Activated T-helper 1 cell treated with anti-CD3 and anti-CD28 coated beads, Interleukin-2, amount 50 U/mL, for 16 hours (primary cell): ENCODE measurements around the gene GAS6.
"Not testable (repeated sequence)": the region's sequence is repeated elsewhere in the genome, so short reads cannot be mapped to it uniquely, and the experiment has no call there.

Experiments
- DNase-seq, 2 donors: peaks; one replicate each; pipeline ENCODE4 v3.0.0-alpha.2; 2020; ENCODE audit warnings: low read depth in 1 of 2, low spot score in 1 of 2

The GAS6 gene

DNA sequence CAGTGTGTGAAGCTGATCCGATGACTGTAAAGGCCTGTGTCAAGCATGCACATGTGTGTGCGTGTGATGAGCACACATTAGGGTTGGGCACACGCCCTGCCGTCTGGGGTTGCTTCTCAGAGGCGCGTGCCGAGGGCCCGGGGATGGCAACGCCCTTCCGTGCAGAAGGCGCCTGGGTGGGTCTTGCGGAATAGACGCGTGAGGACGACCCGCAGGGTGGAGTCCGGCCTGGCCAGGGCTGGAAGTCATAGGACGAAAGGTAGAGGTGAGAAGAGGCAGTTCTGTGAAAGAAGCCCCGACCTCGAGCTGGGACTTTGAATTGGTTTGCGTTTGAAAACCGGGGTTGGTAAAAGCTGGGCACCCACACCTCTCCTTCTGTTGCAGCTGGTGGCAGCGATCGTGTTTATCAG, 69.1 kb downstream of the GAS6 start:
- DNase-seq, result no peak

DNA sequence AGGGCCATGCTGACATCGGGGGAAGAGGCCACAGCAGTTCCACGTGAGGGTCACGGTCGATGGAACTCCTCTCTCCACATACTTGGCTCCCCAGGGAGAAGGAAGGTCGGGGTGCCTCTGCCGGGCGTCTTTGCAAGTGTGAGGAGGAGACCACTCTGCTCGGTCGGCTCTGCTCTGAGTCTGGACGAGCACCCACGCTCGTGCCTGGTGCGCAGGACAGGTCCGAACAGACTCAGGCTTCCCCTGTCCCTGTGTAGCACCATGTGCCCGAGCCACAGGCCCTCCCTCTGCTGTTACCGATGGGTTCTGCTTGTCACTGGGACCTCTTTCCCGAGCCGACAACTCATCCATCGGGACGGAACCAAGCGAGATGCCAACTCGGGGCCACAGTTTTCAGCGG, 69.8 kb downstream of the GAS6 start:
- DNase-seq, result no peak

DNA sequence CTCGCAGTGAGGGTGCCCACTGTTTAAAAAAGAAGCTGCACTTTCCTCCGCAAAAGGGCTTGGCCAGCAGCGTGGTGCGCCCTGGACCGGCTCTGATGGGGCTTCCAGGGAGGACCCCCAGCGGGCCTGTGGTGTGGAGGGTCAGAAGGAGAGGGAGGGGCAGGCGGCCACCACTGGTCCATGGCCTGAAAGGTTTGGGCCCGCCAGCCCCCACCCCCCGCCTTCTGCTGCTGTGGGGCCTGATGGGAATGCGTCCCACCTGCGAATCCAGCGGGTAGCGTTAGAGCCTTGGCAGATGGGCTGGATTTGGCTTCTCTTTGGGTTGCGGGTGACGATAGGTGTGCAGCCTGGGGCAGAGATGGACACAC, 70.2 kb downstream of the GAS6 start:
- no peak for DNase-seq

DNA sequence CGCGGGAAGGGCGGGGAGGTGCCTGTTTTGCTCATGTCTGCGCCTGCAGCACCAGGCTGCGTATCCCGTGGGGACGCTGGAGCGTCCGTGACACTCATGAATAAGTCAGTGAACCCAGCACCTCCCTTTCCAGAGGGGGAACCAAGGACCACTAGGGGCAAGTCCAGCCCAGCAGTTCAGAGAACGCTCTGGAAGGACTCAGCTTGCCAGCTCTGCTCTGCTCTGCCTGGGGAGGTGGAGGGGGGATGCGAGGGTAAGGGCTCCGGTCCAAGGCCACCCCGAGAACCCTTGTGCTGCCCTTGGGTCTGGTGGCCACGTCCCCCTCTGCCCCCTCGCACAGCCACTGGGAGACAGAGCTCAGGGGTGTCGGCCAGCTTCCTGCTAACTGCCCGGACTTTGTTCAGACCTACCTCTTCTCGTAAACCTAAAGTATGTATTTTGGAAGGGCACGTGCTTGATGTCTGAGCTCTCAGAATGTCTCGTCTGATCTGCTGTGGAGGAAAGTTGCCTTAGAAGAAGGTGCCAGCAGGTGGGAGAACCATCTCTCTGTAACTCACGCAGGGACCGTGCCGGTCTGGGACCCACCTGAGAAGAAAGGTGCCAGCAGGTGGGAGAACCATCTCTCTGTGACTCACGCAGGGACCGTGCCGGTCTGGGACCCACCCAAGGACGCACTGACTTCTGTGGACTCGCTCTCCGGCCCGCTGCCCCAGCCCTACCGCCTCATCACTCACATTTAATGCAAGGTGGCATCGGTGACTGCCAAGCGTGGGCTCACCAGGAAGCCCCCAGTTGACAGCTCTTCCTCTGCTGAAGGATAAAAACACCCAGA, 70.8 kb downstream of the GAS6 start:
- DNase-seq, result no peak

DNA sequence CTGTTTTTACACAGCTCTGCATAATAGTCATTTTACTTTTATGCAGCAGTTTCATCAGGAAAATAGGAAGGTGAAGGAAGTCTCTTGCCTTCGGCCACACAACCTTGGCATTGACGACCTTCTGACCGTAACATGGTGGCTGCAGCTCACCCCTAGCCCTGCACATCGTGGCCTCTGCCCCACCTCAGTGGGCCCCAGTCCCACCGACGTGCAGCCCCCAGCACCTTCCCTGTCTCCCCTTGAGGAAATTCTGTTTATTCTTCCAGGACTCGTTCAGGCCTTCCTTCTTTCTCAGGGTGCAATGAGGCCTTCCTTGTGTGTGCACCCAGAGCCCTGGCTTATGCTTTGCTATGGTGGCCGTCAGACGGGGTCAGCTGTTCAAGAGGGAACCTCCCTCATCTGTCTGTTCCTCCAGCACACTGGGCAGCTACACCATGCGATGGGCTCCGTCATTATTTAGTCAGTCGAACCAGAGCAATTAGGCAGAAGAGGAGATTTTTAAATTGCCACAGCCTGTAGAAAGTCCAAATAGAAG, 71.6 kb downstream of the GAS6 start:
- no peak for DNase-seq

DNA sequence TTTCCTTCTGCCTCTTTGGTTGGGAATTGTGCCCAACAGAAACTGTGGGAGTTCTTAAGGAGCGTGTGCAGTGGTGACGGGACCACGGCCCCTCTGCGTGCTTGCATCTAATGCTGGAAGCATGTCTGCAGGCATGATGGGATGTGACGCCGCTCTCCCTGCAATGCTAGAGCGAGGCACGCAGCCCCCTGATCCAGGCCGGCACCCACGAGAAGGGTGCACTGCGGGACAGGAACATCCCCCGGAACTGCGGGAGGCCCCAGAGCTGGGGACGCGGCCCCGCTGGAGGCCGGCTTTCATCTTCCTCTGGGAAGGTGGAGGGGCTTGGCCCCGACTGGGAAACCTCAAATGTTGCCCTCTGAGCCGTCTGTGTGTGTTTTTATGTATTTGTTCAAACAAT, 72.1 kb downstream of the GAS6 start:
- no peak for DNase-seq

DNA sequence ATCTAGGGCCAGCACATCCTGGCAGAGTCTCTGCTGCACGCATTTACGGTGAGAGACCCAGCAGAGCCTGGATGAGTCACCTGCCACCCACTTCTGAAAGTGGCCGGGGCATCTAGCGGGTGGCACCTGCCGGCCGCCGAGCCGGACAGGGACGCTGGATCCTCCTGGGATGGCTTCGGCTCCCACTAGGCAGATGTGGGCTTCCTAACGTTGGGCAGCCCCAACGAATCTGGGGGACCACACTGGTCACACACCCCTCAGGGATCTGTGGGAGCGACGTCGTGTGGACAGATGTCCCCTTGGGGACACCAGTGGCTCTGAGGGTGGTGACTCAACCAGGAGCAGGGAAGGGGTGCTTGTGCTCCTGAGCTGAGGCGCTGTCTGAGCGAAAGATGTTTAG, 72.7 kb downstream of the GAS6 start:
- no peak for DNase-seq

DNA sequence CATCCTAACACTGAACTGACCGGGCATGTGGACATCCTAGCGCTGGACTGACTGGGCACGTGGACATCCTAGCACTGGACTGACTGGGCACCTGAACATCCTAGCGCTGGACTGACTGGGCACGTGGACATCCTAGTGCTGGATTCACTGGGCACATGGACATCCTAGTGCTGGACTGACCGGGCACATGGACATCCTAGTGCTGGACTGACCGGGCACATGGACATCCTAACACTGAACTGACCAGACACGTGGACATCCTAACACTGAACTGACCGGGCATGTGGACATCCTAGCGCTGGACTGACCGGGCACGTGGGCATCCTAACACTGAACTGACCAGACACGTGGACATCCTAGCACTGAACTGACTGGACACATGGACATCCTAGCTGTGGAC, 73.9 kb downstream of the GAS6 start:
- not testable (repeated sequence) for DNase-seq

DNA sequence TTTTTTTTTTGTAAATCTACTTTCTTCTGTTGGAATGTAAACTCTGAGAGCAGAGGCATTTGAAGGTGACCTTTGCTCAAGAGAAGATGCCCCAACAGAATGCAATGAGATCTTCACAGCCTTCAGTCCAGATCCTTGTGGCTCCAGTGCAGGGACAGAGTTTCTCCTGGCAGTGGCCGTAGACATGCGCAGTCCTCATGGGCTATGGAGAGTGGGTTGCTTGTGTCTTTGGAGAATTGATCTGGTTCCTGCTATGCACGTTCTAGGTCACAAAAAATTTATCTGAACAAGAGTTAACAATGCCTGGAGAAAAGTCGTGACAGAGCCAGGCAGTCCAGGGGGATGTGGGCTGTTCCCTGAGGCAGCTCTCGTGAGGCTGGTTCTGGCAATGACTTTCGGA, 74.7 kb downstream of the GAS6 start:
- no peak for DNase-seq

DNA sequence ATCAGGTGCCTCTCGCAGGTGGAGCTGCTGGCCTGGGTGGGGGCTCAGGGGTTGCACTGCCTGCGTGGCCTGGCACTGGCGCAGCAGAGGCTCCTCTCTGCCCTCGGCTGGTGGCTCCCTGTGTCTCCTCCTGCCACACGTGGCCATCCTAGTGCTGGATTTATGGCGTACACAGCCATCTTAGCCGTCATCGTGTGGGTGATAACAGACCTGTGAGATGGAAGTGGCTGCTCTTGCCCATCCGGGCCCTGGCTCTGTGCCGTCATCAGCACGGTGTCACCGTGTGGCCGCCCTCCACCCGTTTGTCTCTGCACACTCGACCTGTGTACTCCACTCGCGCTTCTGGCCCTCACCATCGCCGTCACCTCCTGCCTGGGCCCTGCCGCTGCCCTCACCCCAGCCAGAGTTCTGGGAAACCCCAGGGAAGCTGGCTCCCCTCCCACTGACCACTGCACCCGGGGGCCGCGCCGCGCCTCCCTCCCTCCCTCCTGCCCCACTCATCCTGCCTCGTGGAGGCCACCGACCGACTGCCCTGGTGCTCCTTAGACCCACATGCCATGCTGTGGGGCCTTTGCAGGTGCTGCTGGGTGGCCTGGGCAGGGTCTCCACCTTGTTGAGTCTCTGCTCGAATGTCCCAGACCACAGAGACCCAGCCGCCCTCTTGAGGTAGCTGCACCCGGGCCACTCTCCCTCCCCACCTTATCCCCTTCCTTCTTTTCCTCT, 75.3 kb downstream of the GAS6 start:
- DNase-seq, result no peak

DNA sequence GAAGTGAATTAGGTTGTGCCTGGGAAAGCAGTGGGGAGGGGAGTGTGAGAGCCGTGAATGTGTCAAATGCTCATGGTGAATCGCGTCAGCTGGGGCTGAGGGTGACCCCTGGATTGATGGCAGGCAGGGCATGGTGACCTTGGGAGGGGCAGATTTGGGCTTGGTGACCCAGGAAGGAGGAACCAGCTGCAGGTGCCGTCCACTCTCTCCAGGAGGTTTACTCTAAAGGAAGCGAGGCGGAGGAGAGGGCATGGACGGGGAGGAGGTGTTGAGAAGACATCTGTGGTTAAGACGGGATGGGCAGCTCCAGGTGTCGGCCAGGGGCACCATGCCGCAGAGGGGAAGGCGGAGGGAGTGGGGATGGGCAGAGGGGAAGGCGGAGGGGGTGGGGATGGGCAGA, 76.2 kb downstream of the GAS6 start:
- DNase-seq, result no peak

DNA sequence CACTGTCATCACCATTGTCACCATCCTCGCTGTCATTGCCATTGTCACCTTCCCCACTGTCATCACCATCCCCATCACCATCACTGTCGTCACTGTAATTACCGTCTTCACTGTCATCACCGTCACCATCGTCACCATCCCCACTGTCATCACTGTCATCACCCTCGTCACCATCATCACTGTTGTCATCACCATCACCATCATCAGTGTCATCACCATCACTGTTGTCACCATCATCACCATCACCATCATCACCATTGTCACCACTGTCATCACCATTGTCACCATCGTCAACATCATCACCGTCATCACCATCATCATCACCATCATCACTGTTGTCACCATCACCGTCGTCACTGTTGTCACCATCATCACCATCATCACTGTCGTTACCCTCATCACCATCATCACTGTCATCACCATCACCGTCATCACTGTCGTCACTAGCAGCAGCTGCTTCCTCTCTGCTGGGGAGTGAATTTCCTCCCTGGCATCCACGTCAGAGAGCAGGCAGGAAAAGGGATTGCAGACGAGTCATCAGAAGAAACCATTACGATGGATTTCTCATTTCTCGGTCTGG, 77.5 kb downstream of the GAS6 start:
- DNase-seq, result no peak

DNA sequence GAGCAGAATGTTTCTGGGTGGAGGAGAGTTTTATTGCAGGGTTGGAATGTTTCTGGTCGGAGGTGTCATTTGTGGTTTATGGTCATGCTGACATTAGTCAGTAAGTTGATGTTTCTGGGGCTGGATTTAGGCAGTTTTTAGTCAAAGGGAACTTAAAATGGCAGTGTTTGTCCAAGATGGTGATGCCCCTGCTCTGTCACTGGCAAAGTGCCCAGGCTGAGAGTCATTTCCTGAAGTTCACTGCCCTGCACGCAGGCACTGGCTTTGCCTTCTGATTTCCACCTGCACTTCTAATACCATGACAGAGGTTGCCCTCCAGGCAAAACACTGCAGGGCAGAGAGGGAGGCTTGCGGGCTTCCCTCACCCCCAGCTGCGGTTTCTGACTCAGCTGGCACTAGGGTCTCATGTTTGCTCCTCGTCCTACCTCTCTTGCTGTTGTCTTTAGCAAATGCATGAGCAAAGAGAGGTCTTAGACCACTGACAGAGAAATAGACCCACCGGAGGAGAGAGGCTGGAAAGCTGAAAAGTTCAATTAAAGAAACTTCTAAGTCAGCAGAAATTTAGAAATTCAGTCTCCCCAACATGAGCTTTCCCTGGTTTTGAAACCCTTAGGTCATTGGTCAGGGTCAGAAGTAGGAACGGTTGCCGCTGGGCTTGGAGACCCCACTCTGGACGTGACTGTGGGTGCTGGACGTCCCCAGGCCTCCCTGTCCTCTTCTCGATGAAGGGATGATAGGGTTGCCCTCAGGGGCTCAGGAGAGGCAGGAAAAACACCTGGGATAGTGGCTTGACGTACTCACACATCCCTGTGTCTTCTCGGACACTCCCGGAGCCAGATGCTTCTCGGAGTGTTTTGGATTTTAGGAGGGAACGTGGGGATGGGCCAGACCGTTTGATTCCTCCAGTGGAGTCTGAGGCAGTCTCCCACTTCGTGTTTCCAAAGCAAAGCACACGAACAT, 78.5 kb downstream of the GAS6 start:
- DNase-seq, result no peak

DNA sequence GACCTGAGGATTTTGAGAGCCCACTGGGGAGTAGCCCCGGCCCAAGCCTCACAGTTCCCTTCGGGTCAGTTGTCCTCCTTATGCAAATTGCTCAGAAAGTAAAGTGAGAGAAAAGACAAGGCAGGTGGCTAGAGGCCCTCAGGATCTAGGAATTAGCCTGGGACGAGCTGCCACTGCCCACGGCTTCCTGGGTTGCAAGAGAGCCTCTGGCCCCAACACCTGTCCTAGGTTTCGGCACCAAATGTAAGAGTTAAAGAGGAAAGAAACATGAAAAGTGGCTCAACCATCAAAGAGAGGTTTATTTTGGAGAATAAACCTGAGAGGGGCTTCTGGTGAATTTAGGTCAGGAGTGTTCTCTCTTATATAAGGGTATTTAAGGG, 79.2 kb downstream of the GAS6 start:
- DNase-seq, result no peak

DNA sequence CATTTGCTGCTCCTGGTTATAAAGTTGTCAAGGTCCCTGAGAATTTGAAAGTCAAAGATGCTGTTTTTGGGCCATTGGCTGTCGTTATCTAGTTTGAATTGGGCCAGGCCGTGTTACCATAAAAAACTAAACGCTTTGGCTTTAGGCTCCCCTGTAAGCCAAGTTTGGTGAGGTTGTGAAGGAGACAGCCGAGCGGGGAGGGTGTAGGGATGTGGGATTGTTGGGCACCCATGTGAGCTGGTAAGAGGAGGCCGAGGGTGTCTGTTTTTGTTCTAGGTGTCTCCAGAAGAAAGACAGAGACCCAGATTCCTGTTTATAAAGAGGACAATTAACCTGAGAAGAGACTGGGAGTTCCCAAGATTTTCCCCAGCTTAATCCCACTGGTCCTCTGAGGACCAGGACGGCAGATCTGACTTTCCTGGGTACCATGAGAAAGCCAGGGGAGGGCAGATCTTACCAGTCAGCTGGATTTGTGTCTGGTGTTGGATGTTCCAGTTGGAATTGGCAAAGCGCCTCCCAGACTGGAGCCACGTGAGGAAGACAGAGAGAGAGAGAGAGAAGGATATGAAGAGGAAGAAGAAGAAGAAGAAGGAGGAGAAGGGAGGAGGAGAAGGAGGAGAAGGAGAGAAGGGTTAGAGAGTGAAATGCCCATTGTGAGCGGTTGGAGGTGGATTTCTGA, 79.8 kb downstream of the GAS6 start:
- DNase-seq, result no peak

DNA sequence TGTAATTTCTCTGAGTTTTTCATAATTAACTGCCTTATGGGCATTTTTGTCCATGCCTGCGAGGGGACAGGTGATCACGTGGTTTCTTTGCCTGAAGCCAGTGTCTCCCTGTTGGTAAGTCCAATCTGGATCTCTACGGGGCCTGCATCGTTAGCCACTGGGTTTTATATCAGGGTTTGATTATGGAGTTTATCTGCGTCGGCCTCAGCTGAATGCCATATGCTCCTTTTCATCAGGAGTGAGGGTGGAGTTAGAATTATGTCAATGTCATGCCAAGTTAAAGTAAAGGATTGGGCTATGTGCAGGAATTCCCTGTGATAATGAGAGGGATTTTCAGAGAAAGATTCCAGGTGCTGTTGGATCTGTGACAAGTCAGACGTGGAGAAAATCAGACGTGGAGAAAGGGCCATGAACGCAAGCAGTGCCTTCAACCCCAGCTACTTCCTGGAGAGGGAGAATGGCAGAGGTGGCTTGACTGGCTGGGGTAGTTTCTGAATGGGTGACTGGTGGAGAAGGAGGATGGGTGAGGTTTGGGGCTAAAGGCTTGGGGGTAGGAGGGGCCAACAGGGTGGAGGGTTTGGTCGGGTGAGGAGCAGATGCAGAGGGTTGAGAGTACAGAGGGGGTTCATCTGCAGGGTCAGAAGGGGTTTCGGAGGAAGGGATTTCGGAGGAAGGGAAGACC, 80.5 kb downstream of the GAS6 start:
- no peak for DNase-seq

DNA sequence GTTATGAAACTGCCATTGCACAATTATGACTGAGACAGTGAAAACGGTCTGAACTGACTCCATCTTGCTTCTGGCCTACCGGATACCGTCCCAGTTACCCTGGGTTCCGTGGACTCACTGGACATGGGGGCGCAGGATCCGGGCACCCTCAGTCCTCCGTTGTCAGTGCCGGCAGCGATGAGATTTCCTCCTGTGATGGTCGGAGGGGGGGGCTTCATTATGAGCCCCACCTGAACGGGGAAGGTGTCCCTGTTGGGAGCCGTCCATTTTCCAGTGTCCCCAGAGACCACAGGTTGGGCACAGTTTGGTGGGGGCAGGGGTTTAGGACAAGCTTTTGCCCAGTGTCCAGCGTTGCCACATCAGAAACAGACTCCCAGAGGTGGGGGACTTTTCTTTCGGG, 81.4 kb downstream of the GAS6 start:
- no peak for DNase-seq

DNA sequence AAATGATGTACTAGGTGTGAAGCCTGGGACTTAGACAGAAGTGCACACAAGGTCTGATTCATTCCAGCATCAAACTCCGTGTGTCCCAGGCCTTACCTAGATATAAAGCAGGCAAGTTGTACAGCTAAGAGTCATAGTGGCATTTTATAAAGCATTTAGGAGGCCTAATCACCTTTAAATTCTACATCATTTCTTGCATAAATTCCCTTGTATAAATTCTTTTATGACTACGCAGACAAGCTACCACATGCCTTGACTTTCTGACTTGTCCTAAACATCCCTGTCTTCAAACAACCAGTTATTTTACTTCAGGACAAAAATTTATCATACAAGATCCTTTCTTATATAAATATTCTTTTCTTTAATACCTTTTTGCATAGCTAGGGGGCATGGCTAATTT, 82.3 kb downstream of the GAS6 start:
- DNase-seq, result no peak

DNA sequence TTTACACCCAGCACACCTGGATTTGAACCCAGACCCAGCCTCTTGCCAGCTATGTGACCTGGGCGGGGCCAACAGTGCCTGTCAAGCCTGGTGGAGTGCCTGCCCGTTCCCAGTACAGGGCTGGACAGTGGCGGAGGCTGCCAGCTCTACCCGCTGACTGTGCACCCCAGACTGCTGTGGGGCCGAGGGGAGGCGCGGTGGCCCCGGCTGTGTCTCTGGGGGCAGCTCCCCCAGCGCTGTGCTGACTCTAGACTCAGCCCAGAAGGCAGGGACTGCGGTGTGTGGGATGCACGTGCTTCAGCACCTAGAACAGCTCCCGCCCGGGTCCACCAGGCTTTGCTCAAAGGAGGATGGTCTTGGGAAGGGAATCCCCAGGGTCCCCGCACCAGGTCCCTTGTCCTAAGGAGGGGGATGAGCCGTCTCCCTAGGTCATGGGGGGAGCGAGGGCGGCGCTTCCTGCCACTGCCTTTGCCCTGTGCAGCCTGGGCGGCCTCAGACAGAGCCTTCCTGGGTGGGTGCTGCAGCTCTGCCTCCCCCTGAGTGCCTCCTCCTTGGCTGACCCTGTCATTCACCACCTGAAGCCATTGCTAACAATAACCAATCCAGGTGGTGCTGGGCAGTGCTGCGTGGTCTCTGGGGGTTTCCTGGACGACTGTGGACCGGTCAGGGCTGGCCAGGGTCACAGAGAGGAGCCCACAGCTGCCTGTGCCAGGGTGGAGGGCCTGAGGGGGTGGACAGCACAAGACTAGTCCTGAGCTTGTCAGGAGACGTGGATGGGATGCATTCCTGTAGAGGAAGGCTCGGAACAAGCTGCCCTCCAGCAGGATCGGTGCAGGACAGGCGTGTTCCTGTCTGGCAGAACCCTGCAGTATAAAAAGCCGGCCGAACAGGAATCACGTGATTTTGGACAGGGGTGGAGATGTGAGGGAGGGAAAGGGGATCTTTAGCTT, 86.3 kb downstream of the GAS6 start:
- DNase-seq, result no peak
